OCI-LY7 (cell line): ENCODE measurements around the gene ZNHIT1.

Source experiments
- CTCF ChIP-seq: fragments of 200-600 bp; sonication (generic); conservative IDR thresholded peaks from 2 replicates; pipeline ENCODE4 v1.5.1; 2014; ENCODE audit warnings: mild to moderate bottlenecking, antibody characterized with exemption, low read length, moderate library complexity, mixed read lengths
- EZH2phosphoT487 ChIP-seq: fragments of 200-600 bp; sonication (generic); IDR thresholded peaks from 2 replicates; pipeline ENCODE4 v1.6.1; 2018; ENCODE audit warnings: low read depth, borderline replicate concordance, mild to moderate bottlenecking, mixed run types, antibody characterized with exemption, low read length, moderate library complexity, mixed read lengths

- TF ChIP-seq CTCF, result no peak
- TF ChIP-seq EZH2phosphoT487, result no peak
Observed at GRCh38 chr7:101225650-101226049, 7.7 kb downstream of the ZNHIT1 start.
